ENCODE data around the gene LHX3. TPM values are rescaled to one million over a fixed set of nuclear protein-coding genes. Genes with fewer than 3 reads are reported as not detected.

The LHX3 gene
- total RNA-seq, 6 experiments from 2014 or later, result not detected

DNA sequence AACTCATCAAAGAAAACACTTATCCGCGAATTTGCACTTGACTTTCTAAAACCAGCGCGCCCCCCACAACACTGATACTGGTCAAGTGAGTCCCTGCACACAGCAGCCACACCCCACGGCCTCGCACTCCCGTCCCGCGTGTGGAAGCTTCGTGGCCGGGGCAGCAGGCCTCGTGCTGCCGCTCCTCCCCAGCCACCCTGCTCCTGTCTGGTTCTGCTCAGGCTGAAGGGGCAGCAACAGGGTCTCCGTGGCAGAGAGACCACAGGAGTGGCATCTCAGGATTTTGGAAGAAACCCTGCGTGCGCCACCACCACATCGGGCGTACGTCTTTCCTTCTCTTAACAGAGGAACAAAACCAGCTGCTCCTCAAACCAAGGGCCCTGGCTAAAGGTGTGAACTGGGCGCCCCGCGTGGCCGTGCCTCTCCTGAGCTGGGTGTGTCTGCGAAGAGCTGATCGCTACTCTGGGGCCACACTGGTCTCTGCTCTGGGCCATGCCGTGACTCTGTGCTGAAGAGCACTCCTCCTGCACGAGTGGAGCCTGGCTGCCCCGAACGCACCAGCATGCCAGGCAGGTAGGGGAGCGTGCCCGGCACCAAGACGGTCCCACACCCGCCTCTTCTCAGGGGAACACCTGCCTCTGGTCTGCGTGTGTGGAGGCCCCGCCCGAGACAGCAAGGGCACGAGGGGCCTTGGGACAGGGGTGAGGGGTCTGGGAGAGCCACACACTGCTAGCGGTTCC is 17.4 kb upstream of the LHX3 start:
- Histone ChIP-seq H3K27me3 (no peaks in the 10 kb centered on the region), H3K27ac (no peak overlapping the region), H3K9me3 (no peaks in the 10 kb centered on the region), H3K4me3 (no peak overlapping the region), H3K36me3 (peaks cover 0 to 10% (median 4%) of the 10 kb centered on the region in 4 donors), H3K4me1 (no peaks in the 10 kb centered on the region)
- intact Hi-C loops (cut with DNase I), result no loop called here
- TF ChIP-seq, protein P1, sequence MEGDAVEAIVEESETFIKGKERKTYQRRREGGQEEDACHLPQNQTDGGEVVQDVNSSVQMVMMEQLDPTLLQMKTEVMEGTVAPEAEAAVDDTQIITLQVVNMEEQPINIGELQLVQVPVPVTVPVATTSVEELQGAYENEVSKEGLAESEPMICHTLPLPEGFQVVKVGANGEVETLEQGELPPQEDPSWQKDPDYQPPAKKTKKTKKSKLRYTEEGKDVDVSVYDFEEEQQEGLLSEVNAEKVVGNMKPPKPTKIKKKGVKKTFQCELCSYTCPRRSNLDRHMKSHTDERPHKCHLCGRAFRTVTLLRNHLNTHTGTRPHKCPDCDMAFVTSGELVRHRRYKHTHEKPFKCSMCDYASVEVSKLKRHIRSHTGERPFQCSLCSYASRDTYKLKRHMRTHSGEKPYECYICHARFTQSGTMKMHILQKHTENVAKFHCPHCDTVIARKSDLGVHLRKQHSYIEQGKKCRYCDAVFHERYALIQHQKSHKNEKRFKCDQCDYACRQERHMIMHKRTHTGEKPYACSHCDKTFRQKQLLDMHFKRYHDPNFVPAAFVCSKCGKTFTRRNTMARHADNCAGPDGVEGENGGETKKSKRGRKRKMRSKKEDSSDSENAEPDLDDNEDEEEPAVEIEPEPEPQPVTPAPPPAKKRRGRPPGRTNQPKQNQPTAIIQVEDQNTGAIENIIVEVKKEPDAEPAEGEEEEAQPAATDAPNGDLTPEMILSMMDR (IDR thresholded peaks at IDR 0.05), result no peak
- DNase-seq, result no peak
- 97% methylated on average over 5 of the region's 38 CpGs for WGBS (ENCODE audit: insufficient coverage, low coverage, low lambda C conversion rate, missing lambda C conversion rate)
- no peak for ATAC-seq

DNA sequence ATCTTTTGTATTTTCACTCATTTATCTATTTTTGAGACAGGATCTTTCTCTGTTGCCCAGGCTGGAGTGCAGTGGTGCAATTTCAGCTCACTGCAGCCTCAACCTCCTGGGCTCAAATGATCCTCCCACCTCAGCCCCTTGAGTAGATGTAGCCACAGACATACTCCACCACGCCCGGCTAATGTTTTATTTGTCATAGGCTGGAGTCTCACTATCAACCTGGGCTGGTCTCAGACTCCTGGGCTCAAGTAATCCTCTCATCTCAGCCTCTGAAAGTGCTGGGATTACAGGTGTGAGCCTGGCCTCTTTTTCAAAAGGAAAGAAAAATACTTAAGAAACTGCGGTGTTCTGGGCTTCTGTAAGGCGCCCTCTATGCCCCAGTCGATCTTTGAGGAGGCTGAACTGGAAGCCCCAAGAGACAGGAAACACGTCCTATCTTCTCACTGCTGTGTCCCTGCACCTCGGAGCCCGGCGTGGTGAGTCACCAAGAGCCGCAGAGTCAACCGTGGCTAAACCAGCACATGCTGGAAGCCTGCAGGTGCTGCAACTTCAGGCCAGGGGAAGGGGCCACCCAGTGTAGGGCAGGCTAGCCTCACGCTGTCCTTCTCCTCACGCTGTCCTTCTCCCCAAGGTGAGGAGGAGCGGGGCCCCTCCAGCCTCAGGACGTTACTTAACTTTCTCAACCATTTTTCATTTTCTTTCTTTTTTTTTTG is 15.2 kb upstream of the LHX3 start:
- H3K27ac ChIP-seq, result no peak overlapping the region
- WGBS (ENCODE audit: insufficient coverage, low coverage, low lambda C conversion rate, missing lambda C conversion rate), result 73% methylated on average over 3 of the region's 15 CpGs
- intact Hi-C loops (cut with DNase I), result no loop called here
- DNase-seq (no peak), ATAC-seq (peak in 1 of 4 donors; percentile 26)
- H3K36me3 ChIP-seq, result peaks cover 0 to 10% (median 4%) of the 10 kb centered on the region in 4 donors
- no peaks in the 10 kb centered on the region for H3K9me3 ChIP-seq
- no peak overlapping the region for H3K4me3 ChIP-seq
- no peak for TF ChIP-seq POLR2A (IDR thresholded peaks at IDR 0.05)
- TF ChIP-seq, protein P1 (IDR thresholded peaks at IDR 0.05), result no peak
- H3K27me3 ChIP-seq, result no peaks in the 10 kb centered on the region
- H3K4me1 ChIP-seq, result no peaks in the 10 kb centered on the region

DNA sequence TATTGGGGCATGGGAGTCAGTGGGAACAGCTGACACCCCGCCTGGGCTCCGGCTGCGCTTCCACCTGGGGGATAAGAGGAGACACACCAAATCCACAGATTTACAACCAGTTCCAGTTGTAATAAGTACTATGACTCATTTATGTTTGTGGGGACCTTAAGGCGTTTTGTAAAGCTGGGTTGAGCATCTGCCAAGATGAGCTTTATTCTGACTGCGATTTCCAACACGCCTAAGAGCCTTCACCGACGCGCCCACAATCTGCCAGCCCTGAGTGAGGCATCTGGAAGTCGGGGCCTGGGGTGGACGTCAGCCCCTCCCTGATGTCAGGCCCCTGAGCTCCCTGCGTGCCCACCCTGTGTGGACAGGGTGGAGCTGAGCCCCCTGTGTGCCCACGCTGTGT is 14.3 kb upstream of the LHX3 start:
- no peaks in the 10 kb centered on the region for H3K4me1 ChIP-seq
- no peaks in the 10 kb centered on the region for H3K9me3 ChIP-seq
- no peaks in the 10 kb centered on the region for H3K27me3 ChIP-seq
- no peak for TF ChIP-seq POLR2A (IDR thresholded peaks at IDR 0.05)
- TF ChIP-seq, protein P1 (IDR thresholded peaks at IDR 0.05), result no peak
- H3K36me3 ChIP-seq, result peaks cover 0 to 19% (median 6%) of the 10 kb centered on the region in 4 donors
- ATAC-seq, result no peak
- H3K27ac ChIP-seq, result no peak overlapping the region
- no CpG with 5 or more reads among the region's 13 CpGs for WGBS (ENCODE audit: insufficient coverage, low coverage, low lambda C conversion rate, missing lambda C conversion rate)
- no peak for DNase-seq
- intact Hi-C loops (cut with DNase I), result no loop called here
- H3K4me3 ChIP-seq, result no peak overlapping the region

DNA sequence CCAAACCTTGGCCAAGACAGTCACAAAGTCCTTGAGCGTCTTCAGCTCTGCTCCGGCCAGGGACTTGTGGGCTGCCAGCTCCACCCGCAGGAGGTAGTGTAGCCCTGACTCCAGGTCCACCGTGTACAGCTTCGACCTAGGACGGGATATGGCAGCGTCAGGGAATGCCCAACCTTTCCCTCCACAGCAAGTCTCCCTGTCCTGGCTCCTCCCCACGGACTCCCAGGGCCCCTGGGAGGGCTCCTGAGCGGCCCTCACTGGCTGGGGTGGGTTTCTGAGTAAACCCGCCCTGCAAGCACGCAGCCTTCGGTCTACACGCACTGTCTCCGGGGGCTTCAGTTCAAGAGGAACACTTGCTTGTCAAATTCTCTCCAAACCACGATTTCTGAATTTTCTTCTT is 13.7 kb upstream of the LHX3 start:
- WGBS (ENCODE audit: insufficient coverage, low coverage, low lambda C conversion rate, missing lambda C conversion rate), result 90% methylated on average over 4 of the region's 15 CpGs
- H3K36me3 ChIP-seq, result peaks cover 0 to 19% (median 4%) of the 10 kb centered on the region in 4 donors
- intact Hi-C loops (cut with DNase I), result no loop called here
- DNase-seq, result no peak
- no peaks in the 10 kb centered on the region for H3K9me3 ChIP-seq
- no peak for ATAC-seq
- H3K4me3 ChIP-seq, result no peak overlapping the region
- no peak overlapping the region for H3K27ac ChIP-seq
- H3K27me3 ChIP-seq, result no peaks in the 10 kb centered on the region
- H3K4me1 ChIP-seq, result no peaks in the 10 kb centered on the region
- no peak for TF ChIP-seq POLR2A (IDR thresholded peaks at IDR 0.05)
- TF ChIP-seq, protein P1 (IDR thresholded peaks at IDR 0.05), result no peak
